Measurements from ENCODE around the gene DNAL4.
A peak's percentile ranks its signal among the peaks of the same experiment; 100 is the strongest.

Gene DNAL4

DNA sequence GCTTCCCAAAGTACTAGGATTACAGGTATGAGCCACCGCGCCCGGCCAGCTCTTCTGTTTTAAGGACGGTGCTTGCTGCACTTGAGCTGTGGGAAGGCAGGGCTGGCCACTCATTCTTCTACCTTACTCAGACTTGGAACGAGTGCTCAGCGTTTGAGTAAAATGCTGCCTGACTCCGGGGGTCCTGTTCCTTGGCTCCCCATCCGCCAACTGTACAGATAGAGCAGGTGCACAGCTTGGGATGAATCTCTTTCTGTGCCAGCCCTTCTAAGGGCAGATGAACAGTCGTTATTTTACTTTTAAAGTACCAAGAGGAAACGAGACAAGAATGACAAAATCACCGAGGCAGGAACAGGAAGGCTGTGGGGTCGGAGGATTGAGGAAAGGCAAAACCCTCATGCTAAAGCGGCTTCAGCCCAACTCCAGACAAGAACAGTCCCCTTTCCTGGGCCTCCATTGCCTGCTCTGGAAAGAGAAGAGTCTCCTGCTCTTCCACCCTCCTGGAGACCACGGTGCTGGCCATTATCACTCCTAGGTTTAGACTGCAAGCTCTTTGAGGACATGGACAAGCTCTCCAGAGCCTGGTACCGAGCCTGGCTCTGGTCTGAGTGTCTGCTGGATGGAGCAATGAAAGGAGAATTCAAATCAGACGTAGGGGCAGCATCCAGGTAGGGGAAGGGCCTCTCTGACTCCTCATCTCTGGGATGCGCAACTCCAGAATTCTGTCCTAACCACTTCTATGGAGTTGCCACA is 37.1 kb downstream of the DNAL4 start:
- no peak for DNase-seq

DNA sequence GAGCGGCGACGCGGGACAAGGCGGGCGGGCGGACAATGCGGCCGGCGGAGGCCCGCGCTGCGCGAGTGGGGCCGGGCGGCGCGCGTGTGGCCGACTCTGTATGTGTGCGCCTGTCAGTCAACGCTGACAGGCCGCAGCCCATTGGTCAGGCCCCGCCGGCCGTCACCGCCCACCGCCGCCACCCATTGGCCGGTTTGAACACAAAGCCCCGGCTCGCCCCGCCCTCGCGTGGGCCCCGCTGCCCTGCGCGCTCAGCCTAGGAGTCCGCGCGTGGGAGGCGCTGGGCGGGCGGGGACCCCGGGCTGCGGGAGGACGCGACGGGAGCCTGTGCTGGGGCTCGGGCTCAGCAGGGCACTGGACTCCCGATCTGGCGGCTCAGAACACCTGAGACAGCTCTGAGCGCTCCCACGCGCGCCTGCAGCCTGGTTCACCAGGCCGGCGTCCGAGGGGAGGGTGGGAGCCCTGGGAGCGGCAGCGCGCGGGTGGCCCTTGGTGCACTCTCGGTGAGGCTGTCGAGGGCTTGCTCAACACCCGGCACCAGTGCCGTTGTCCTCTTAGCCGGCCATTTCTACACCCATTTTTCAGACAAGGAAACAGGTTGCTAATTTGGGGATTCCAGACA is 37.9 kb downstream of the DNAL4 start, which contains the start of gene SUN2:
TSS of gene SUN2 (minus strand) at position 88 of the 622 bp plus-strand sequence. CDS start 3,370 bp downstream, outside the sequence.
- no peak for DNase-seq

- no peak for DNase-seq
These were observed 38.6 kb downstream of the DNAL4 start for GRCh38 chr22:38755155-38755910.

- DNase-seq = no peak
These were observed 39.2 kb downstream of the DNAL4 start for GRCh38 chr22:38754751-38755154.

- peak; percentile 64 for DNase-seq
These were observed 39.8 kb downstream of the DNAL4 start for GRCh38 chr22:38753948-38754750.

DNA sequence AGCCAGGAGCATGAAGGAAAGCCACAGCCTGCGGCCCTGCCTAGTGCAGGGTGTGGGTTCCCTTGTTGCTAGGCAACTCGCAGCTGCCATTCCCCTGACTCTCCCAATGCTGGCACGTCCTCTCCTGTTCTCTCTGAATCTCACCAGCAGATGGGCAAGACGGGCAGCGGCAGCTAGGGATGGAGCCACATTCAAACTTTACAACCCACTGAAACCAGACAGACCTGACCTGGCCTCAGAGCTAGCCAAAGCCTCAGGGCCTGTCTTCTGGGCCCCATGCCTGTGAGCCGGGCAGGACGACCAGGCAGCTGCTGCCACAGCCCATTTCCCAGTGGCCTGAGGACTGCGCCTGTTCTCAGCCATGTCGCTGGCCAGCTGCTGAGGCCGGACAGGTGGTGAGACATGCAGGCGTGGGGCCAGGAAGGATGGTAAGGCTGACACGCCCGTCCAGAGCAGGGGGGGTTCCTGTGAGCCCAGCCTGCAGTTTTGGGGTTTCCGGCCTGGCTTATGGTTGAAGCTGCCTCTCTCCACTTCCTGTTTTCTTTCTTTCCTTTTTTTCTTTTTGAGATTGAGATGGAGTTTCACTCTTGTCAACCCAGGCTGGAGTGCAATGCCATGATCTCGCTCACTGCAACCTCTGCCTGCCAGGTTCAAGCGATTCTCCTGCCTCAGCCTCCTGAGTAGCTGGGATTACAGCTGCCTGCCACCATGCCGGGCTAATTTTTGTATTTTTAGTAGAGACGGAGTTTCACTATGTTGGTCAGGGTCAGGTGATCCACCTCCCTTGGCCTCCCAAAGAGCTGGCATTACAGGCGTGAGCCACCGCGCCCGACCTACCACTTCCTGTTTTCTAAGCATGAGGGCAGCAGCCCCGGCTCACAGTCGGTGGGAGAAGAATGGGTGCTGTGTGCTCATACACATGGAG is 42.3 kb downstream of the DNAL4 start:
- peak; percentile 62 for DNase-seq

GRCh38 chr22:38751066-38751421 is 42.9 kb downstream of the DNAL4 start:
- DNase-seq = no peak

DNA sequence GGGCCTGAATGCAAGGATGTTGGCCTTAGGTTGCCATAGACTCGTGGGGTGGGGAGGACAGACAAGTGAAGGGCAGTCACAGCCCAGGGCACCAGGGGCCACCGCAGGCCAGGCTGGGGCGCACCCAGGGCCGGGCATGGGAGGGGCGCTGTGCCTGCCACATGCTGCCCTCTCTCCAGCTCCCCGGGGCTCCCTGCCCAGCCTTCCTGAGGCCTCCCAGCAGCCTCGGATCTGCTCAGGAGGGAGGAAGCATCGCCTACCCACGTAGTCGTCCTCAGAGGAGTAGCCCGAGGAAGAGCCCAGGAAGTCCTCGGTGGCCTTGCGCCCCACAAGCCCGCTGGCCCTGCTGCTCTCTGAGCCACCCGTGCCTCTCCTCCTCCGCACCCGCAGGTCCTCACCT is 43.3 kb downstream of the DNAL4 start:
- DNase-seq = no peak

- DNase-seq = no peak
These were observed 43.8 kb downstream of the DNAL4 start for GRCh38 chr22:38750104-38750503.

DNA sequence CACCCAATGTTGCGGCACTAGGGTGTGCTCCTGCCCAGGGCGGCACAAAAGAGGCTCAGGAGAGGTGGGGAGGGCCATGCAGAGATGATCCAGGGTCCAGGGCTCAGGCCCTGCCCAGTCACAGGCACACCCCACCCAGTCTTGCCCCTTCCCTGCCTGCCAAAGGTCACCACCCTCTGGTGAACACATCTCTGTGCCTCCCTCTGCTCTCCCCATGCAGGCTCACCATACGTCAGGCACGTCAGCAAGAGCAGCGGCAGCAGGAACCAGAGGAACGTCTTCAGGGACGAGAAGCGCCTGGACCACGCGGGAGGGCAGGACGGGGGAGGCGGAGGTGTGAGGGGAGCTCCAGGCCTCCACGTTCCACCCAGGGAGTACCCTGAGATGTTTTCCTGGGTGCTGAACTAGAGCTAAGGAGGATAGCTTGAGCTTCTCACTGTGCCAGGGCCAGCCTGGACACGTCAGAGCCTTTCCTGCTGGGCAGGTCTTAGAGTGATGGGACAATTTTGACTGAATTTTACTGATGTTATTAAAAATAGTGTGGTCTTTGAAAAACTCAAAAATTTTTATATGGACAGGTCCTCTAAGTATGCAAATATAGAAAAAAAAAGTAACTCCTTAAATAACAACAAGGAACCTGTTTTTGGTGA is 45.3 kb downstream of the DNAL4 start:
- no peak for DNase-seq

DNA sequence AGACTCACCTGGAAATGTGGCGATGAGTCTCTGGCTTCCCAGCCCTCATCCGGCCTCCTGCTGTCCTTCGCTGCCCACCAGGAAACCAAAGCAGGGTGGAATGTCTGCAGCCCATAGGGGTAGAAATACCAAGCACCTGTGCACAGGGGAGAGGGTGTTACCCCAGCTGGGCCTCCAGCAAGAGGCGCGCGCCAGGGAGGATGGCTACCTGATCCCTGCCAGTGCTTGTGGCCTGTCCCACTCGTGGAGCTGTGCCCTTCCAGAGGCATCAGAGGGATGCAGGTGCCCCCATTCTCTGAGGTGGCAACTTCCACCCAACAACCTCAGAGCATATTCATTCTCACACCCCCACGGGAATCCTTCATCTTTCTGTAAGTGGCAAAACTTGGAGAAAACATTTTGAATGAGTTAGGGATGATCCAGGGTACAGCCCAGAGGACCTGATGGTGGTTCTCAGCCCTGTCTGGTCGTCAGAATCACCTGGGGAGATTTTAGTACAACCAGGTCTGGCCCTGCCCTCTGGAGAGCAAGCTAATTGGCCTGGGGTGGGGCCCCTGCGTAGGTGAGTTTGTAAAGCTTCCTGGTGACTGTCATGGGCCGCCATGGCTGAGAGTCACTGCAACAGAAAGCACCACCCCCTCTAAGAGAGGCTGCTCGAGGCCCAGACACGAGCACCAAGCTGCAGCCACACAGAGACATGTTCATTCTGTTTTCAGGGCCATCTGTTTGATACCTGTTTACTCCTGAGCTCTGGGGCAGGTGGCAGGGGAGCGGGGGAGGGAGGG is 48.1 kb downstream of the DNAL4 start:
- no peak for DNase-seq

- DNase-seq = no peak
These were observed 49.0 kb downstream of the DNAL4 start for GRCh38 chr22:38744981-38745380.

GRCh38 chr22:38742176-38742942 is 51.6 kb downstream of the DNAL4 start:
- DNase-seq = no peak

- no peak for DNase-seq
These were observed 52.4 kb downstream of the DNAL4 start for GRCh38 chr22:38741576-38741975.

- DNase-seq = no peak
These were observed 52.8 kb downstream of the DNAL4 start for GRCh38 chr22:38741166-38741565.

GRCh38 chr22:38740754-38741153 is 53.2 kb downstream of the DNAL4 start:
- DNase-seq = no peak

GRCh38 chr22:38740116-38740723 is 53.7 kb downstream of the DNAL4 start:
- no peak for DNase-seq

- DNase-seq = no peak
These were observed 54.5 kb downstream of the DNAL4 start for GRCh38 chr22:38739300-38740055.
